HepG2 (cell line): ENCODE results near the gene AK9. TPM values are rescaled to one million over a fixed set of nuclear protein-coding genes. Genes with fewer than 3 reads are reported as not detected.
A peak's percentile ranks its signal among the peaks of the same experiment; 100 is the strongest.

Experiments
- ATAC-seq: fragments of 200-7000 bp; cut with Tn5 transposase; 3 replicates; pipeline ENCODE4 v1.9.1; 2020; ENCODE audit warnings: mild to moderate bottlenecking, moderate library complexity
- BruUV-seq: library from RNA; stranded (reverse); fragments of 400-500 nt; replicated peaks from 2 replicates; lab custom pipeline; 2021; lab: Mats Ljungman, UMichigan
- CTCF ChIA-PET: fragments of 300-600 bp; formaldehyde crosslinking; extraction: SDS; loops from one replicate; lab custom pipeline; 2021; ENCODE audit warnings: low total read pairs, inconsistent platforms, low intra/inter-chr PET ratio; lab: Yijun Ruan, JAX
- POLR2A ChIA-PET: fragments of 350-600 bp; sonication (Branson Sonifier 250); formaldehyde crosslinking; loops from one replicate; lab custom pipeline; 2020; ENCODE audit warnings: antibody characterized with exemption, inconsistent platforms; lab: Yijun Ruan, JAX
- DNase-seq: peaks from one replicate; pipeline ENCODE4 v3.0.0-alpha.2; 2015; ENCODE audit warnings: low spot score
- FAIRE-seq: peaks from 3 replicates; lab custom pipeline; 2011; peaks lifted over from hg19 to GRCh38; lab: Jason Lieb, UNC
- H2AFZ ChIP-seq: one replicate; pipeline ENCODE4 v1.6.1; 2011; ENCODE audit warnings: low read length, inconsistent platforms
- H3K27ac ChIP-seq: fragments of 300-600 bp; 3 replicates; pipeline ENCODE4 v1.8.0; 2011; ENCODE audit warnings: mixed run types, mild to moderate bottlenecking, mixed read lengths, low read length, inconsistent platforms; ENCODE audit not compliant: insufficient read depth; ENCODE audit errors: extremely low read length
- H3K27me3 ChIP-seq, 2 experiments: fragments of 200-600 bp in 1 of 2; 2 replicates in 1 of 2; 3 replicates in 1 of 2; pipeline versions ENCODE4 v1.6.0 to v1.8.0; 2011; ENCODE audit warnings: low read length in 2 of 2, mild to moderate bottlenecking in 2 of 2, moderate library complexity in 2 of 2, inconsistent platforms in 1 of 2; ENCODE audit not compliant: insufficient read depth in 2 of 2, control insufficient read depth in 1 of 2
- H3K36me3 ChIP-seq, 2 experiments: fragments of 200-600 bp in 1 of 2; replicated peaks in 1 of 2; 2 replicates in 1 of 2; 3 replicates in 1 of 2; pipeline versions ENCODE4 v1.5.1 to v1.8.0; 2011; ENCODE audit warnings: low read length in 2 of 2, inconsistent platforms in 1 of 2; ENCODE audit not compliant: insufficient read depth in 2 of 2, control insufficient read depth in 1 of 2
- H3K4me1 ChIP-seq: 2 replicates; pipeline ENCODE4 v1.5.1; 2012; ENCODE audit warnings: low read length, inconsistent platforms; ENCODE audit not compliant: insufficient read depth
- H3K4me2 ChIP-seq: 2 replicates; pipeline ENCODE4 v1.6.0; 2011; ENCODE audit warnings: low read depth, low read length, inconsistent platforms
- H3K4me3 ChIP-seq, 3 experiments: fragments of 200-600 bp in 1 of 3; sonication (generic), shearing (Covaris generic) in 1 of 3; replicated peaks in 1 of 3; 2 replicates each; pipeline ENCODE4 v1.5.1; 2011 to 2016; ENCODE audit warnings: low read length in 3 of 3, inconsistent platforms in 2 of 3, low read depth in 2 of 3, mild to moderate bottlenecking in 2 of 3, control low read depth in 1 of 3, mixed read lengths in 1 of 3; ENCODE audit not compliant: insufficient read depth in 1 of 3
- H3K79me2 ChIP-seq: one replicate; pipeline ENCODE4 v1.6.1; 2011; ENCODE audit warnings: low read length, inconsistent platforms; ENCODE audit not compliant: insufficient read depth
- H3K9ac ChIP-seq: 2 replicates; pipeline ENCODE4 v1.6.0; 2011; ENCODE audit warnings: mild to moderate bottlenecking, low read depth, low read length, inconsistent platforms; ENCODE audit not compliant: insufficient read depth
- H3K9me3 ChIP-seq: 2 replicates; pipeline ENCODE4 v1.5.1; 2012; ENCODE audit warnings: mild to moderate bottlenecking, low read length
- H4K20me1 ChIP-seq: 2 replicates; pipeline ENCODE4 v1.6.0; 2011; ENCODE audit warnings: inconsistent platforms, mild to moderate bottlenecking, low read length, moderate library complexity; ENCODE audit not compliant: insufficient read depth
- CEBPB ChIP-seq: IDR thresholded peaks from 2 replicates; pipeline ENCODE4 v1.6.1; 2011; ENCODE audit warnings: low read depth, low read length, improper control_type of control experiment, borderline replicate concordance
- CREB1 ChIP-seq, 2 experiments: fragments of 450-650 bp in 1 of 2; IDR thresholded peaks; 2 replicates each; pipeline ENCODE4 v1.6.1; 2016 to 2017; ENCODE audit warnings: control low read depth in 1 of 2, mild to moderate bottlenecking in 1 of 2, missing compliant biosample characterization in 1 of 2, missing genetic modification characterization in 1 of 2
- ZNF644 ChIP-seq: IDR thresholded peaks from 2 replicates; pipeline ENCODE4 v1.6.1; 2016; ENCODE audit warnings: low read depth
- ZNF740 ChIP-seq: sonication (generic); formaldehyde crosslinking; IDR thresholded peaks from 2 replicates; pipeline ENCODE4 v1.4.0; 2020; ENCODE audit warnings: missing genetic modification reagents
- ZNF747 ChIP-seq: sonication (generic); formaldehyde crosslinking; IDR thresholded peaks from 2 replicates; pipeline ENCODE4 v1.8.1; 2023; ENCODE audit warnings: missing genetic modification reagents, mild to moderate bottlenecking, borderline replicate concordance
- WGBS: methylation state at CpG from one replicate; pipeline ENCODE4 v1.1.6; 2017; ENCODE audit warnings: low lambda C conversion rate; 5-methylcytosine and 5-hydroxymethylcytosine counted together
- in situ Hi-C: cut with HindIII; loops from 2 replicates; pipeline ENCODE4 v1.10.0; 2017; ENCODE audit warnings: low pct_unique_long_range_greater_than_20kb; ENCODE audit not compliant: extremely low pct_ligation_motif_present
- intact Hi-C: fragments of 100-400 bp; cut with micrococcal nuclease; formaldehyde crosslinking; loops from one replicate; pipeline ENCODE4 v1.10.0; 2022; ENCODE audit not compliant: unreplicated experiment
- polyA plus RNA-seq, 8 experiments: library from polyadenylated mRNA; depleted of rRNA in 3 of 8; stranded (reverse) in 7 of 8; unstranded in 1 of 8; fragments of >200 nt; fragmentation: Illumina TruSeq in 4 of 8; extraction: Trizol in 4 of 8; gene quantifications; 2 replicates each; pipeline versions ENCODE4 v1.2.1 to v1.2.3, GENCODE V29; 2011 to 2016; ENCODE audit warnings: low read depth in 4 of 8, missing spikeins in 1 of 8, mixed read lengths in 1 of 8; ENCODE audit not compliant: insufficient read depth in 1 of 8
- total RNA-seq, 5 experiments: library from RNA; depleted of rRNA; stranded (reverse); fragments of >200 nt; fragmentation: Illumina TruSeq; extraction: Trizol; gene quantifications; 2 replicates each; pipeline ENCODE4 v1.2.3, GENCODE V29; 2016; ENCODE audit warnings: low read depth in 1 of 5
- TF ChIP-seq, protein P1 (sequence below): sonication (generic); formaldehyde crosslinking; IDR thresholded peaks from 2 replicates; pipeline ENCODE4 v1.4.0; 2020; ENCODE audit warnings: low read depth, missing genetic modification reagents

The AK9 gene
- total and polyA plus RNA-seq, 2 of the 13 experiments (the other 11 are each of a cell fraction or from before 2014, with no cell fraction given): 3.2 to 4.8 TPM

DNA sequence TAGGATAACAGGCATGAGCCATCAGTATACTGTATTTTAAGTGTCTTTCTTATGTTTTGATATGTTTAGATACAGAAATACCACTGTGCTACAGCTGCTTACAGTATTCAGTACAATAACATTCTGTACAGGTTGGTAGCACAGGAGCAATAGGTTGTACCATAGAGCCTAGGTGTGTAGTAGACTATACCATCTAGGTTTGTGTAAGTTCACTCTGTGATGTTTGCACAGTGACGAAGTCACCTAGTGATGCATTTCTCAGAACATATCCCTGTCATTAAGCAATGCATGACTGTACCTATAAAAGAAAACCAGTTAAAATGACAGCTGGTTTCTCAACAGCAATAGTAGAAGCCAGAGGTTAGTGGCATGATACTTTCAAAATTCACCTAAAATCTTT is 204.9 kb downstream of the AK9 start:
- Histone ChIP-seq H3K4me2 (no peak overlapping the region), H3K36me3 (peaks cover 0 to 2% of the 10 kb centered on the region in 2 experiments; a peak in 2 of 5 replicates), H3K27ac (no peak overlapping the region), H3K79me2 (peaks cover 5% of the 10 kb centered on the region), H3K9me3 (no peaks in the 10 kb centered on the region), H3K4me1 (peaks cover 20% of the 10 kb centered on the region), H3K4me3 (no peak overlapping the region), H3K27me3 (peaks cover 0 to 4% of the 10 kb centered on the region in 2 experiments; a peak in 1 of 5 replicates), H4K20me1 (no peaks in the 10 kb centered on the region), H3K9ac (no peak overlapping the region), H2AFZ (no peak overlapping the region)
- no TSS peak for BruUV-seq
- WGBS: 8% methylated on average over 1 of the region's 1 CpG
- ATAC-seq (no peak), FAIRE-seq (no peak), DNase-seq (peak; percentile 54)
- POLR2A ChIA-PET: no interaction called here
- in situ Hi-C loops (no loop called here), intact Hi-C loops (no loop called here)
- TF ChIP-seq ZNF740 (CRISPR knock-in tag) (no peak), ZNF644 (CRISPR knock-in tag) (no peak), CEBPB (peak; percentile 33; the same call in 1 of the 2 replicates), ZNF747 (CRISPR knock-in tag) (no peak), CREB1 (IDR thresholded peaks at IDR 0.05) (peak; percentile 37; the same call in 1 of the 2 replicates), CREB1 (CRISPR knock-in tag; IDR thresholded peaks at IDR 0.05) (no peak)
- TF ChIP-seq, protein P1, sequence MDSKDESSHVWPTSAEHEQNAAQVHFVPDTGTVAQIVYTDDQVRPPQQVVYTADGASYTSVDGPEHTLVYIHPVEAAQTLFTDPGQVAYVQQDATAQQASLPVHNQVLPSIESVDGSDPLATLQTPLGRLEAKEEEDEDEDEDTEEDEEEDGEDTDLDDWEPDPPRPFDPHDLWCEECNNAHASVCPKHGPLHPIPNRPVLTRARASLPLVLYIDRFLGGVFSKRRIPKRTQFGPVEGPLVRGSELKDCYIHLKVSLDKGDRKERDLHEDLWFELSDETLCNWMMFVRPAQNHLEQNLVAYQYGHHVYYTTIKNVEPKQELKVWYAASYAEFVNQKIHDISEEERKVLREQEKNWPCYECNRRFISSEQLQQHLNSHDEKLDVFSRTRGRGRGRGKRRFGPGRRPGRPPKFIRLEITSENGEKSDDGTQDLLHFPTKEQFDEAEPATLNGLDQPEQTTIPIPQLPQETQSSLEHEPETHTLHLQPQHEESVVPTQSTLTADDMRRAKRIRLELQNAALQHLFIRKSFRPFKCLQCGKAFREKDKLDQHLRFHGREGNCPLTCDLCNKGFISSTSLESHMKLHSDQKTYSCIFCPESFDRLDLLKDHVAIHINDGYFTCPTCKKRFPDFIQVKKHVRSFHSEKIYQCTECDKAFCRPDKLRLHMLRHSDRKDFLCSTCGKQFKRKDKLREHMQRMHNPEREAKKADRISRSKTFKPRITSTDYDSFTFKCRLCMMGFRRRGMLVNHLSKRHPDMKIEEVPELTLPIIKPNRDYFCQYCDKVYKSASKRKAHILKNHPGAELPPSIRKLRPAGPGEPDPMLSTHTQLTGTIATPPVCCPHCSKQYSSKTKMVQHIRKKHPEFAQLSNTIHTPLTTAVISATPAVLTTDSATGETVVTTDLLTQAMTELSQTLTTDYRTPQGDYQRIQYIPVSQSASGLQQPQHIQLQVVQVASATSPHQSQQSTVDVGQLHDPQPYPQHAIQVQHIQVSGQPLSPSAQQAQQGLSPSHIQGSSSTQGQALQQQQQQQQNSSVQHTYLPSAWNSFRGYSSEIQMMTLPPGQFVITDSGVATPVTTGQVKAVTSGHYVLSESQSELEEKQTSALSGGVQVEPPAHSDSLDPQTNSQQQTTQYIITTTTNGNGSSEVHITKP: peak; percentile 92
- CTCF ChIA-PET: no interaction called here
